Measurements from ENCODE around the gene DOCK1.

DNA sequence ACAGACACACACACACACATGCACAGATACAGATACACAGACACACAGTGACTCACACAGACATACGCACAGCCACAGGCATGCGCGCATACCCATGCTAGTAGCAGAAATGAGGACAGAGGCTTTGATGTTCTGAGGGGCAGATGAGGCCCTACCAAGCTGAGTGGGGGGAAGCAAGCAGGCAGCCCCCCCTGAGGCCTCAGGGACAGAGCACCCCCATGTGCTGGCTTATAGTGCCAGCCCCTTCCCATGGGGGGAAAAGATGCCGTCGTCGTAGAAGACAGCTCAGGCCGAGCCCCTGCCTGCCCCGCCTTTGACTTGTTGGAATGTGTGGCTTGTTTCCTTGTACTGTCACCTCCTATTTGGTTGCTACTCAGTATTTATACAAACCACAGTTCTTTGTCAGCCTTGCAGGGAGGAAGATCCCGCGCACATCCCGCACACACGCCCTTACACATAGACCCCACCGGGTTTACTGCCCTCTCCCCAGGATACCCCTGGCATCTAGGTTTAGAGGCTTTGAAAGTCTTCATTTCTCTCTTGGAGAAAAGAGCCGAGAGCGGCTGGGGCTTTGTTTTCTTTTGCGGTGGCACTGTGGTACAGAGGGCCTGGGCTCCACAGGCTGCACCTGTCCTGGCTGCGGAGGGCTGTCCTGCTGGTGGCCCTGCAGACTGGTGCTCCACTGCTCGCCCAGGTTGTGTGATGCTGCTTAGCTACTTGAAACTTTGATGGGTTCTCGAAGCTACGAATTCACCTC is 112.5 kb downstream of the DOCK1 start:
- TF ChIP-seq POLR2A (IDR thresholded peaks at IDR 0.05) = no peak
- TF ChIP-seq, protein P1, sequence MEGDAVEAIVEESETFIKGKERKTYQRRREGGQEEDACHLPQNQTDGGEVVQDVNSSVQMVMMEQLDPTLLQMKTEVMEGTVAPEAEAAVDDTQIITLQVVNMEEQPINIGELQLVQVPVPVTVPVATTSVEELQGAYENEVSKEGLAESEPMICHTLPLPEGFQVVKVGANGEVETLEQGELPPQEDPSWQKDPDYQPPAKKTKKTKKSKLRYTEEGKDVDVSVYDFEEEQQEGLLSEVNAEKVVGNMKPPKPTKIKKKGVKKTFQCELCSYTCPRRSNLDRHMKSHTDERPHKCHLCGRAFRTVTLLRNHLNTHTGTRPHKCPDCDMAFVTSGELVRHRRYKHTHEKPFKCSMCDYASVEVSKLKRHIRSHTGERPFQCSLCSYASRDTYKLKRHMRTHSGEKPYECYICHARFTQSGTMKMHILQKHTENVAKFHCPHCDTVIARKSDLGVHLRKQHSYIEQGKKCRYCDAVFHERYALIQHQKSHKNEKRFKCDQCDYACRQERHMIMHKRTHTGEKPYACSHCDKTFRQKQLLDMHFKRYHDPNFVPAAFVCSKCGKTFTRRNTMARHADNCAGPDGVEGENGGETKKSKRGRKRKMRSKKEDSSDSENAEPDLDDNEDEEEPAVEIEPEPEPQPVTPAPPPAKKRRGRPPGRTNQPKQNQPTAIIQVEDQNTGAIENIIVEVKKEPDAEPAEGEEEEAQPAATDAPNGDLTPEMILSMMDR (IDR thresholded peaks at IDR 0.05) = no peak
- TF ChIP-seq POLR2AphosphoS5 (IDR thresholded peaks at IDR 0.05) = no peak
